Lower leg skin (tissue), 3 donors: ENCODE data around the gene CACNA1H.

Source experiments
- CTCF ChIP-seq, 3 donors: fragments of 450-650 bp; IDR thresholded peaks; one replicate each; pipeline ENCODE4 v1.5.1; 2016; ENCODE audit warnings: antibody characterized with exemption in 3 of 3, mild to moderate bottlenecking in 3 of 3, moderate library complexity in 2 of 3
- POLR2A ChIP-seq, 2 donors: fragments of 450-650 bp; IDR thresholded peaks; one replicate each; pipeline ENCODE4 v1.6.1; 2016 to 2017; ENCODE audit warnings: antibody characterized with exemption in 2 of 2, mild to moderate bottlenecking in 1 of 2, moderate library complexity in 1 of 2

DNA sequence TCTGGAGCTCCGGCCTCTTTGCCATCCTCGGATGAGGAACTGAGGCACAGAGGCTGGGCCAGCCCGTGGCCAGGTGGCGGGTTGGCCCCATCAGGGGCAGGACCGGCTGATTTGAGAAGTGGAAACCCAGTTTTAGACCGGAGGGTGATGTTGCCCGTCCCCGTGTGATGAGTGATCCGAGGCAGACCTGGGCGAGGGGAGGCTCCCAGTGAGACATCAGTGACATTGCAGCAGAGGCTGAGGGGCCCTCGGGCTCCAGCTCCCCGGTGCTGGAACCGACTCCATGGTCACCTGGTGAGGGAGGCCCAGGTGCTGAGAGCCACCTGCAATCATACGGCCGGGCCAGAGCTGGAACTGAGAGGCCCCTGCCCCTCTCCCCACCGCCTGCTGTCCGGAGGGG, 26.9 kb upstream of the CACNA1H start:
- TF ChIP-seq POLR2A (IDR thresholded peaks at IDR 0.05) (no peak), CTCF (IDR thresholded peaks at IDR 0.05) (no peak)
